OCI-M2 (cell line): ENCODE measurements around the gene PARK7.
"Not testable (repeated sequence)": the region's sequence is repeated elsewhere in the genome, so short reads cannot be mapped to it uniquely, and the experiment has no call there.

Experiments used
- DNase-seq: peaks from one replicate; lab custom pipeline; 2025; ENCODE audit not compliant: unreplicated experiment; lab: John Stamatoyannopoulos, UW

Gene PARK7

DNA sequence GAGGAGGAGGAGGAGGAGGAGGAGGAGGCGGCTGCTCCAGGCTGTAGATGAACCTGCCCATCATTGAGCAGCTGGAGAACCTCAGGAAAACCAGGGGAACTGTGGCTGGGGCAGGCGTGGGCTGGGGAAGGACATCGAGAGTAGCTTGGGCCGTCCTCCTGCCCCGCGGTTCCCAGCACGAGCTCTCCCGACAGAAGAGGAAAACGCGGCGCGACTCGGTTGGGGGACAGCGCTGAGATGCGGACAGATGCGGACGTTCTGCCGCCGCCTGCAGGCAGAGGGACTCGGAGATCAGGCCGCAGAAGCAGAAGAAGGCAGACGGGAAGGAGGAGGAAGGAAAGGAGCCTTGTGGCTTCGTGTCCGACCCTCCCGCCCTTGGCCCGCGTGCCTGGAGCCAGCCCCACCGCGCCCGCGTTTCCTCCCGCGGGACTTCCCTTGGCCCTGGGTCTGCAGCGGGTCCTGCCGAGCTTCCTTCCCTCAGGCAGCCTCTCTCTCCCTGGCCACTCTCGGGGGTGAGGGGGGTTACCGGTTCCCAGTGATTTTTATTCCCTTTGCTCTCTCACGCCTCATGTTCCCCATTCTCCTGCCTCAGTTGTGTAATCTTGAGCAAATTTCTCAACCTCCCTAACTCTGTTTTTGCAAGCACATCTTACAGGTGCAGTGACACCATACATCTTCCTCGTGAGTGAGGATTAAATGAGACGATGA lies 19.1 kb upstream of the PARK7 start:
- no peak for DNase-seq

DNA sequence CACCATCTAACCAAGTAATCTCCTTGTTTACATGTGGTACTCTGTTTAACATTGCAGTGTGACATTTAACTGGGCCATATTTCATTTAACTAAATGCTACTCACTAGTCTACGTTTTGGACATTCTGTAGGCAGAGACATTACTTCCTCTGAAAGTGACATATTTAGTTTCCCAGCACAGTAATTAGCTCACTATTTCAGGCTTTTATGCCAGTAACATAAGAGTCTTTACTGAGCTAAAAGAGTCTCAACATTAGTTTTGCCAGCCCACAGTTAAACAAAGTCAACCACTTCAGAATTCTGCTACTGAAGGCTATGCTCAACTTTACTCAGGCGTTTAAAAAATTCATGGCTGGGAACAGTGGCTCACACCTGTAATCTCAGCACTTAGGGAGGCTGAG lies 18.3 kb upstream of the PARK7 start:
- no peak for DNase-seq

DNA sequence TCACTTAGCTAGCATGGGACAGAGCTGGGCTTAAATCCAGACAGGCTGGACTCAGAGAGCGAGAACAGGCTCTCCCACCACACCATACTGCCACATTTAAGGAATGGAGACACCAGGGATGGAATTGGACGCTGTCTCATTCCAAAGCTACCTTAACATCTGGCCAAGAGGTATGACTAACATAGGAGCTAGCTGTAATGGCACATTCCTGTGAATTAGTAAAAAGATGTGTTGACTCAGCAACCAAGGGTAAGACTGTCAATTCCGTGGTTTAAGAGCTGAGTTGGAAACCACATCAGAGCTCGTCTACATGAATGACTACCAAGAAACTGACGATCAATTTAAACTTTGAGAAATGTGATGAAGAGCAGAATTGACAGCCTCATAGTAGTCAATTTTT lies 12.6 kb upstream of the PARK7 start:
- DNase-seq = no peak

DNA sequence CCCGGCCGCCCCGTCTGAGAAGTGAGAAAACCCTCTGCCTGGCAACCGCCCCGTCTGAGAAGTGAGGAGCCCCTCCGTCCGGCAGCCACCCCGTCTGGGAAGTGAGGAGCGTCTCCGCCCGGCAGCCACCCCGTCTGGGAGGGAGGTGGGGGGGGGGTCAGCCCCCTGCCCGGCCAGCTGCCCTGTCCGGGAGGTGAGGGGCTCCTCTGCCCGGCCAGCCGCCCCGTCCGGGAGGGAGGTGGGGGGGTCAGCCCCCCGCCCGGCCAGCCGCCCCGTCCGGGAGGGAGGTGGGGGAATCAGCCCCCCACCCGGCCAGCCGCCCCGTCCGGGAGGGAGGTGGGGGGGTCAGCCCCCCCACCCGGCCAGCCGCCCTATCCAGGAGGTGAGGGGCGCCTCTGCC lies 8.7 kb upstream of the PARK7 start:
- not testable (repeated sequence) for DNase-seq

DNA sequence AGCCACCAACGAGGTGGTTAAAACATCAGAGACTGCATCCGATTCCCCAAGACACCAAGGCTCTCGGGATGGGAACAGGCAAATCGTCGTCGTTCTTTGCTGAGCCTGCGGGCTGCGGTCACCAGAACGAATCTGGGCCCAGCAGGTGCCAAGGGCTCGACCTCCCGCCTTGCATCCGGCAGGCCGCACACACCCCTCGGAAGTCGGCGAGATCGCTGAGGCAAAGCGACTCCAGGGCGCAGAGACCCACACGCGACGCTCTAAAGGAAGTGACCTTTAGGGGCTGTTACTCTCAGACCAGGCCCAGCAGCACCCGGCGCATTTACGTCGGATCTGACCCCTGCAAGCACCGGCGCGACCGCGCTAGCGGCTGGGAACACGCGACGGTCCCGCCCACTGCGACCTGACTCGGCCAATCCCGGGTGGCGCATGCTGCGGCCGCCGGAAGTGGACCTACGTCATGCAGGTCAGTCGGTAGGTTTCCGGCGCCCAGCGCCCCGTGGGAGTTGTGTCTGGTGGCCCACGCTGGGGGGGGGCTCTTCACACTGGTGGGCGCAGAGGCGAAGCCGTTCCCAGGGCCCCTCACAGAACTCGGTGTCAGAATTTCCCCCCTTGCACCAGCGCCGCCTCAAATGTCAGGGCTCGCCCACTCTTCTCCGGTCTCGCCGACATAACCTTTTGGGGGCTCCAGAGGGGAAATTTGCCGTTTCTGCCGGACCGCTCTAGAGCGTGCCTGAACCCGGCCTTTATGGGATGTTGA lies 7.5 kb upstream of the PARK7 start:
- peak; percentile 72 for DNase-seq

DNA sequence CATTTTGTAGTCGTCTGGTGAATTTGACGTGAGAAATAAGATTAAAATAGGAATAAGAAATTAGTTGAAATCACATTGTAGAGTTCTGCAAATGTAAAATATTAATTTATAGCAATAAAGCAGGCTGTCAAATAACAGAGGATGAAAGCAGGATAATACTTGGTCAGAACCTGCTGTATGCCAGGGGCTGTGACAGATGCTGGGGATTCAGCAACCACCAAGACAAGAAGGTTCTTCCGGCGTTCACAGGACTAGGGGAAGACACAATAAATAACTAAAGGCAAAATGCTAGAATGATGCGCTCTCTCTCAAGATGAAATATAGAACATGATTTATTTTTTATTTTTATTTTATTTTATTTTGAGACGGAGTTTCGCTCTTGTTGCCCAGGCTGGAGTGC lies 6.8 kb upstream of the PARK7 start:
- no peak for DNase-seq

DNA sequence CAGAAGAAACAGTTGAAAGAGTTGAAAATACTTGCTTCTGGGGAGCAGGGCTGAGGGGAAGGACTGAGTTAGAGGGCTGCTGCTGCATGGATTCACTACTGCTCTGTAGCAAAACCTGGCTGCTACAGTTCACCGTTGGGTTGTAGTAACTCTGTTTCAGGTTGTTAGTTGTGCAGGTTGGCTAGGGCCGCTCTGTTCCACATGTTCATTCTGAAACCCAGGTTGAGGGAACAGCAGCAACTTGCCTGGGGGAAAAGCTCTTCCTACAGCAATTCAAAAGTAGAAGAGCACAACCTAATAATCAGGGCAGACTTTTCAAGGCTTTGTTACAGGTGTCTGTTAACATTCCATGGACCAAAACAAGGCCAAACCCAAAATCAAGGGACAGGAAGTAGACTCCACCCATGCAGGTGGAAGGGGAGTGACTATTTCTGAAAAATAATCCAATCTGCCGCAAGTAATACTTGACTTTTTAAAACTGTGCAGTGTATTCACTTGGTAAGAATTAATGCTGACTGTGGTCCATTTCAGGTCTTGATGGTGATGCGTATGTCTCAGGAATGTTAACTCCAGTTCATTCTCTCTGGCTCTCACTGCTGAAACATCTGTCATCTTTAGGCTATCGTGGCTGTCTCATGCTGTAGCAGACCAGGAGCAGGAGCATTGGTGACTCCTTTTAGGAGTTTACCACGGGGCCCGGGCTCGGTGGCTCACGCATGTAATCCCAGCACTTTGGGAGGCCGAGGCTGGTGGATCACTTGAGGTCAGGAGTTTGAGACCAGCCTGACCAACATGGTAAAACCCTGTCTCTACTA lies 5.1 kb upstream of the PARK7 start:
- DNase-seq = no peak

DNA sequence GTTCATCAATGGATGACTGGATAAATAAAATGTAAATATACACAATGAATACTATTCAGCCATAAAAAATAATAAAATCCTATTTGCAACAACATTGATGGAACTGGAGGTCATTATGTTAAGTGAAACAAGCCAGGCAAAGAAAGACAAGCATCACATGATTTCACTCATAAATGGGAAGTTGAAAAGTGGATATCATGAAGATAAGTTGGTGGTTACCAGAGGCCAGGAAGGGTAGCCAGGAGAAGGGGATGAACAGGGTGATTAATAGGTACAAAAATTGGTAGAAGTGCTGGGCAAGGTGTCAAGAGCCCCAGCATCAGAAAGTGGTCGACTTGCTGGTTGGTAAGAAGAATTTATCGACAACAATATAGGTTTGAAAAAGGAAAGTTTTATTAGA lies 1.3 kb upstream of the PARK7 start:
- no peak for DNase-seq

DNA sequence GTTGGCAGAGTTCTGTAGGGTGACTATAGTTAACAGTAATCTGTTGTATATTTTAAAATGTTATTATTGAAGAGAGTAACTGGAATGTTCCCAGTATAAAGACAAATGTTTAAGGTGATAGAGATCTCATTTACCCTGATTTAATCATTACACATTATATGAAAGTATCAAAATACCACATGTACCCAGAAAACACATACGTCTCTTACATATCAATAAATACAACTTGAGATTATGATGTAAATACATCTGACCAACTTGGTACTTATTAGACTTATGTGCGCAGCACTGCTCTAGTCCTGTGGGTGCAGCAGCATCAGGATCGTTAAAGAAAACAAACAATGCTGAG lies 670 bp upstream of the PARK7 start:
- DNase-seq = no peak

DNA sequence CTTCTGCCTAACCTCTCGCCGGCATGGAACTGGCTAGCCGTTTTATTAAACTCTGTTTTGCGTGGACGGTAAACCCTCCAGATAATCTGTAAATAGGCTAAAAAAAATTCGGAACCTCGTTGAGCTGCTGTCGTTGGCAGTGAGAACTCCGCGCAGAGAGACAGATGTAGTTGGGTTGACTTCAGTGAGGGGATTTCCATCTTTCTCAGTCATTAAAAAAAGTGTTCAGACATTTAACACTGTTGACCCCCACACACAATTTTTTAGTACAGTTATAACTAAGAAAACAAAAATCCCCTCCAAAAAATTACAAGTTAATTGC lies 464 bp downstream of the PARK7 start:
- no peak for DNase-seq

DNA sequence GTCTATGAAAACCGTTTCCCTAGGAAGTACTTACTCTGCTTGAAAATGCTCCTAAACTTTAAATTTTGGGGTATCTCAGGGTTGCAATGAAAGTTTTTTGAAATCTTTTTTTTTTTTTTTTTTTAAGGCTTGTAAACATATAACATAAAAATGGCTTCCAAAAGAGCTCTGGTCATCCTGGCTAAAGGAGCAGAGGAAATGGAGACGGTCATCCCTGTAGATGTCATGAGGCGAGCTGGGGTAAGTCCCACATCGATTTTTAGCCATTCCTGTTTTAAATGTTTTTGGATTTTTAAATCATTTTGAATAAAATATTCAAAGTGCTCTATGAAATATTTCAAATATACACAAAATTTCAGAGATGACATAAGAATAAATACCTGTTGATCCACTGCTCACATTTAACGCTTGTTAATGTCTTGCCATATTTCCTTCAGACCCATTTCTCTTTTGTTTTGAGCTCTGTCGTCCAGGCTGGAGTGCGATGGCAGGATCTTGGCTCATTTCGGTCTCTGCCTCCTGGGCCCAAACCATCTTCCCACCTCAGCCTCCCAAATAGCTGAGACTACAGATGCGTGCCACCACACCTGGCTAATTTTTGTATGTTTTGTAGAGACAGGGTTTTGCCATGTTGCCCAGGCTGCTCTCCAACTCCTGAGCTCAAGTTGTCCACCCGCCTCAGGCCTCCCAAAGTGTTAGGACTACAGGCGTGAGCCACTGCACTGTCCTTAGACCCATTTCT lies 1.3 kb downstream of the PARK7 start:
- DNase-seq = no peak

DNA sequence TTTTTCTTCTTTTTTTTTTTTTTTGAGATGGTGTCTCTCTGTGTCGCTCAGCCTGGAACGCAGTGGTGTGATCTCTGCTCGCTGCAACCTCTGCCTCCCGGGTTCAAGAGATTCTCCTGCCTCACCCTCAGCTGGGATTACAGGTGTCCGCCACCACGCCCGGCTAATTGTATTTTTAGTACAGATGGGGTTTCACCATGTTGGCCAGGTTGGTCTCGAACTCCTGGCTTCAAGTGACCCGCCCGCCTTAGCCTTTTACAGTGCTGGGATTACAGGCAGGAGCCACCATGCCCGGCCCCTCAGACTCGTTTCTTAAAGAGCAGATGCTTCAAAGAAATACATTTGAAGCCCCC lies 1.8 kb downstream of the PARK7 start:
- DNase-seq = not testable (repeated sequence)

DNA sequence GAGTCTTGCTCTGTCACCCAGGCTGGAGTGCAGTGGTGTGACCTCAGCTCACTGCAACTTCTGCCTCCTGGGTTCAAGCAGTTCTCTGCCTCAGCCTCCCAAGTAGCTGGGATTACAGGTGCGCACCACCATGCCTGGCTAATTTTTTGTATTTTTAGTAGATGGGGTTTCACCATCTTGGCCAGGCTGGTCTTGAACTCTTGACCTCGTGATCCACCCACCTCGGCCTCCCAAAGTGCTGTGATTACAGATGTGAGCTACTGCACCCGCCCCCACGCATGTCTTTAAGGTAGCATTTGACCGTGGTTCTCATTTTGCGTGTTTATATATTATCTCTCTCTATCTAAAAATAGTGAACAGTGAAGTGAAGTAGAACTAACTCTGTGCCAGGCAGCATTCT lies 2.3 kb downstream of the PARK7 start:
- not testable (repeated sequence) for DNase-seq

DNA sequence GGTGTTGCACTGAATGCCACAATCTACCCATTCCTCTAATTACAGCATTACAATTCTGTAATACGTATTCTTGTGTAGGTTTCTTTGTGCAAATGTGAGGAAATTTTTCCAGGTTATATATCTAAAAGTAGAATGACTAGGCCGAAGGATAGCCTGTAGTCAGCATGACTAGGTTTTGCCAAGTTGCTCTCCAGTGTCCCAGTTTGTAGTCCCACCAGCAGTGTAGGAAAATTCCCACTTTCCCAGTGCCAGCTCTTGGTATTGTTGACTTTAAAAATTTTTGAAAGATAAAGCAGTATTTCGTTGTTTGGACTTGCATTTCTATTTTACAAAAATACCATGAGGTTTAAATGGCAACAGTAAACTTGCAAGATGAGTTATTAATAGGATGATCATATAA lies 3.0 kb downstream of the PARK7 start:
- DNase-seq = no peak

DNA sequence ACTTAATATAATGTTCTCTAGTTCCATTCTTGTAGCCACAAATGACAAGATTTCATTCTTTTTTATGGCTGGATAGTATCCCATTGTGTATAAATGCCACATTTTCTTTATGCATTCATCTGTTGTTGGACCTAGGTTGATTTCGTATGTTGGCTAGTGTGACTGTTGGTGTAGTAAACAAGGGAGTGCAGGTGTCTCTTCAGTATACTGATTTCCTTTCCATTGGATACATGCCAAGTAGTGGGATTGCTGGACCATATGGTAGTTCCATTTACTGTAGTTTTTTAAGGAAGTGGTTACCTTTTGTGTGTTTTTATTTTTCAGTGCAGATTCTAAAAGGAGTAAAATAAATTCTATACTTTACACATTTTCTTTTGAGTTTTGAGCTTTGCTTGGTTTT lies 5.7 kb downstream of the PARK7 start:
- no peak for DNase-seq

DNA sequence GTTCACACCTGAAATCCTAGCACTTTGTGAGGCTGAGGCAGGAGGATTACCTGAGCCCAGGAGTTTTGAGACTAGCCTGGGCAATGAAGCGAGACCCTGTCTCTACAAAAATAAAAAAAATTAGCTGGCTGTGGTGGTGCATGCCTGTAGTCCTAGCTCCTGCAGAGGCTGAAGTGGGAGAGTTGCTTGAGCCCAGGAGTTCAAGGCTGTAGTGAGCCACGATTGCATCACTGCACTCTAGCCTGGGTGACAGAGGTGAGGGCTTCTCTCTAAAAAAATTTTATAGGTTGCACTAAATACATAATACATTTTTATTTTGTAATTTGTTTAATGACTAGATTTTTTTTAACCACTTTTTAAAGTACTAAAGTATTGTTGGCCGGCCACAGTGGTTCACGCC lies 6.1 kb downstream of the PARK7 start:
- DNase-seq = no peak

DNA sequence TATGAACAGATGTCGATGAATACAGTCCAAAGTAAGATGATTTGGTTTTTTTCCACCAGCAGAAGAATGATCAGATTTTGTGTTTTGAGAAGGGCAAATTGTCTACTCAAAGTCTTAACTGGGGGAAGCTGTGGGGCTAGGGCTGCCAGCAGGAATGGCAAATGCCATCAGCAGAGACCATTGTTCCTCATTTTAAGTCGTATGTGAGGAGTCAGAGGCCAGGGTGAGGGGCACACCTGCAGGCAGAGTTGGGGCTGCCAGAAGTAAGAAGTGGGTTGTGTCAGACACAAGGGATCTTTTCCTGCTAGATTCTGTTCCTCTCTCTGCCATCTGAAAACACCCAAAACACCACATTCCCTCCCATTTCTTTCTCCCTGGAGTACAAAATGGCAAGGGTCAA lies 8.7 kb downstream of the PARK7 start:
- no peak for DNase-seq

DNA sequence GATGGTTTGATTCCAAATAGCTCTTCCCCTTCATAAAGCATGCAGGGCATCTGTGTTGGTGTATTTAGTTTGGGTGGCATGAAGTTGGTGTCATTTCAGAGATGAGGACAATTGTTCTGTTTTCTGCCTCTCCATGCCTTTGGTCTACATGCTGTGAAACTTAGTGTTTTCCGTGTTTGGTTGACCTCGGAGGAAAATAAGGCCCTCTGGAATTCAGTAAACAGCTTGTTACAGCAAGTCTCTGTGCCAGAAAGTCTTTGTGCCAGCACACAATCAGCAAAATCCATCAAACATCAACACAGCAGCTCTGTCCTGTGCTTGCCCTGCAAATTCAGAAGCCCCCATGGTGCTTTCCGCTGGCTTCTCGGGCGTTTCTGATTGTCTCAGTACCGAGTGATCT lies 9.5 kb downstream of the PARK7 start:
- DNase-seq = no peak

DNA sequence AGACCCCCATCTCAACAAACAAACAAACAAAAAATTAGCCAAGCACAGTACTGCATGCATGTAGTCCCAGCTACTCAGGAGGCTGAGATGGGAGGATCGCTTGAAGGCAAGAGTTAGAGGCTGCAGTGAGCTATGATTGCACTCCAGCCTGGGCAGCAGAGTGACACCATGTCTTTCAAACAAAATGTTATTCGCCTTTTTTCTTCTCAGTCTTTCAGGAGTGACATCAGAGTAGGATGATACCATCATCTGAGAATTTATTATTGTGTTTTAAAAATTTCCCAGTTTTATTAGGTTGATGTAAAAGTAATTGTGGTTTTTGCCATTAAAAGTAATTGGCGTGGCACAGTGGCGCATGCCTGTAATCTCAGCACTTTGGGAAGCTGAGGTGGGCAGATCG lies 10.8 kb downstream of the PARK7 start:
- no peak for DNase-seq

DNA sequence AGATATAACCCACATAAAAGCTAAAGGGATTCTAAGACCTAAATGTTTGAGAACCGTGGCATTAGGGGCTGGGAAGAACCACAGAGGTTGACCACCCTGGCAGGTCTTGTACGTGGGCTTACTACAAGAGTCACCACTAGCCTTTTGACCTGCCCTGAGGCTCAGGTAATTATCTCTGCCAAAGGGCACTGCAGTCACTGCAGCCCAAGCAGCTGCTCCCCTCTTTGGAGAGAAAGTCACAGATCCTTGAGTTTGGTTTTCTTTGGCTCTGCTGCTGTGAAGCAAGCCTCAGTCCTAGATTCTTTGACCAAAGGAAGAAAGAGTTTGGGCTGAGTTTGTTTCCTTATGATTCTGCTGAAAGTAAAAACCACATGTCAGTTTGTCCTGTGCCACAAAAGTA lies 11.6 kb downstream of the PARK7 start:
- no peak for DNase-seq

DNA sequence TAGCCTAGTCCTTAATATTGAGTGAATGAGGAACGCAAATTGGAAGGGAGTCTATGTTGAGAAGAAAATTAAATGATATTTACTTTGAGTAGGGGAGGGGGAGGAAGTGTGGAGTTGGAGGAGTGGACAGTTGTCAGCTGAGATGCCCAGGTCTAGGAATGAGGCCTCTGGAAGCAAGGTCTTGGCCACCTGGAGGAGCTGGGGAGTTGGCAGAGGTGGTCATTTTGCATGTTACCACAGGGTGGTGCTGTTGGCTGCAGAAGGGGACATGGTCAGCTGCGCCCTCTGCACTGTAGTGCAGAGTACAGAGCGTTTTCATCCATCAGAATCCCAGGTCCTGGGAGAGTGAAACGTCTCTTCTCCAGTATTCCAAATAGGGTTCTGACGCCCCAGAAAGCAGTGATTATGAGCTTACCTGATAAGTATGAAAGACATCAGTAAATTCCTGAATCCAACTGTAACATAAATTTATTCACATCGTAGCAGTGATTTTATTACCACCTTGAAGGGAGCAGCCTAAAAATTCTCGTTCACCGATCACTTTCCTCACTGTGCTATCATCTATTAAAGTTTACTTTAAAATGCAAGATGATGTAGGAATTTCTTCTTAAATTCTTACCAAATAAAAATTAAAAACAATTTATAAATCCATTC lies 13.8 kb downstream of the PARK7 start:
- DNase-seq = no peak
